GM18520 (cell line): ENCODE results near the gene NFIA.

Experiments
- ATAC-seq: cut with Tn5 transposase; IDR thresholded peaks from one replicate; pipeline ENCODE4 v1.9.1; 2021; ENCODE audit not compliant: unreplicated experiment

Gene NFIA

DNA sequence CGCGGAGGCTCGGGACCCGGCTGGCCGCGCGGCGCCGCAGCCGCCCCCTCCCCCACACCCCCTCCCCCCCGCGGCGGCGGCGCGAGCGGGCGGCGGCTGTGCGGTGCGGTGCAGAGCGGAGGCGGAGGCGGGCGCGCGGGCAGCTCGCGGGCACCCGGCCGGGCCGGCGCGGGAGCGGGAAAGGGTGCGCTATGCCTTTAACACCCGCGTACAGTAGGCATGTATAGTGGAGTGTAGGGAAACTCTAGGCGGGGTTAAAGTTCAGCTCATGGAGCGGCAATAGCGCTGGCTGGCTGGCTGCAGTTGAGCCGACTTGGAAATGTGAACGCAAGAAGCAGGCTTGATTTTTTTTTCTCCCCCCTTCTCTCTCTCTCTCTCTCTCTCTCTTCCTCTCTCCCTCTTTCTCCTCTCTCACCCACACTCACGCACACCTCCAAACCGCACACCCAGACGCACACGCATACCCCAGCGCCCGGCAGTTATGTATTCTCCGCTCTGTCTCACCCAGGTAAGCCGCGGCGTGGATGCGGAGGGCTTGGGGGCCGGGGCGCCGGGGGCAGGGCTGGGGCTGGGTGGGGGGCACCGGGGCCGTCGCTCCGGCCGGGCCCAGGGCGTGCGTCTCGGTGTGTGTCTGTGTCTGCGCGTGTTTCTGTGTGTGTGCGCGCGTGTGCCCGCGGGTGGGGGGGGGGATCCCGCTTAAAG, at the start of gene NFIA:
Gene NFIA, plus strand, starts transcription at position 251 of the 702 bp plus-strand sequence.
- ATAC-seq = no peak

DNA sequence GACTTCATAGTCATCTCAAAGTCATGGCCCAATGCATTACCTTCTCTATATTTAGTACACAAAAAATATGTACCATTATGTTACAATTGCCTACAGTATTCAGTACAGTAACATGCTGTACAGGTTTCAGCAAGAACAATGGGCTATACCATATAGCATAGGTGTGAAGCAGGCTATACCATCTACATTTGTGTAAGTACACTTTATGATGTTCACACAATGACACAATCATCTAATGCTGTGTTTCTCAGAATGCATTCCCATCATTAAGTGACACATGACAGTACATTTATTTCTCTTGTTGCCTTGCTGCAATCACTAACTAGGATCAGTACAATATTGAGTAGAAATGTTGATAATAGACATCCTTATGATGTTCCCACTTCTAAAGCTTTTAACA, 46.5 kb upstream of the NFIA start:
- no peak for ATAC-seq

DNA sequence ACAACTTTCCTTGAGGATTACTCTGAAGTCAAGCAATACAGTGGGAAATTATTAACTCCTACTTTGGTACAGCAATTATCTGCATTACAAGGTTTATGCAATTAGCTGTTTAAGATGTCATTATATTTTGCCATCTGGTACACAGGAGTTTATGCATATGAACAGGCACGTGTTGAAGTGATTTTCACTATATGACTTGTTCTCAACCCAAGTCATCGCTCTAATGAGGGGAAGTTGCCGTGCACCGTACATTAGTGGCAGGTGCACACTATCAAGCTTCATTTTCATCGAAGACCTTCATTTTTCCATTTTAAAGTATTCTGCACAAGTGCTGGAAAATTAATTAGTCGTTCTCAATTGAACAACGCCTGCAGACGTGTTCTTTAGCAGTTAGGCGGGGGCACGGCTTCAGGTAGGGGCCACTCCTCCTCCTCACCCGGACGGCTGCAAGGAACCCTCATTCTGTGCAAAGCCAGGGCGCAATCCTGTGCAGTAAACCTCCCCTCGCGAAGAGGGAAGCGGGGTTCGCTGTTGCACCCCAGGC, 39.8 kb upstream of the NFIA start:
- ATAC-seq = no peak

DNA sequence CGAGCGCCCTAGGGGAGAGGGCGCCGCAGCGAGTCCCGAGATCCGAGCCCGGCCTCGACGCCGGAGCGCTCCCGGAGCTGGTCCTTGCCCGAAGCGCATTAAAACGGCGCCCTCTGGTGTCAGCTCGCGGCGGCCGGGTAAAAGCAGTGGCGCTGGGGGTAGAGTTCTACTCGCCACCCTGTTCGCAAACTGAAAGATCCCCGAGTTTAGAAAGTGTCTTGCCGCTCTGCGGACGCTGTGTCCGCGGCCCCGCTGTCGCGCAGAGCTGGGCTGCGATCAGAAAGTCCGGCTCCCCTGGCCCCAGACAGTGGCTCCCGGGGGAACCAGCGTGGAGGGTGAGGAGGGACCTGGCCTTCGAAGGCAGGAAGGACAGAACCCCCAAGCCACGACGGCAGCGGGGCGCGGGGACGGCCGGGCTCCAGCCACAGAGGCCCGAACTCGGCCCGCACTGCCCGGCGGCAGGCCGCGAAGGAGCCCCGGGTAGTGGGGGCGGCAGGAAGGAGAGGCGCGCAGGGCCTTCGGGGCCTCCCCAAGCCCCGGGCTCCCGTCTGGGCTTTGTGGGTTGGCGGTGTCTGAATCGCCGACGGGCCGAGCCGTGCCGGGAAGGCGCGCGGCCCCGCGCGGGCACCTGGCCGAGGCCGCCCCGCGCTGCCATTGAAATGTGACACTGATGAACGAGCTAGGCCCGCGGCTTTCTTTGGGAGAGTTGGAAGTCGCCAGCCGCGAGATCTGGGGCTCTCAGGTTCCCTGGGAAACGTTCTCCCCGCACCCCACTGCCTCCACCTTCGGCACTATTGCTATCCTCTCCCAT, 39.1 kb upstream of the NFIA start:
- ATAC-seq = no peak

DNA sequence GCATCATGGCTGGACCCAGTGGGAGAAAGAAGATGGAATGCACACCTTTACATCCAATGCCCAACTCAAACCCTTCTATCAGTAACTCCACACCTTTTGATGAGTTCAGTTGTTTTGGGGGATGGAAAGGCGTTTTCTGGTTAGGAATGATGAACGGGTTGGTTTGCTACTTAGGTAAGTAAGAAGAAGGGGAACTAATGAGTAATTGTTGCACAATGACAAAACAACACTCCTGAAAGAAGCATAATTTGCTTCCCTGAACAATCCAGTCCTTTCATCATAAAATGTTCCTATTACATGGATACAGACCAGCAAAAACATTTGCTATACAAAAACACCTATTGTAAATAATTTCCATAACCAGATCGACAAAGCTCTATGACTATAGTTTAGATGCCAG, 35.9 kb upstream of the NFIA start:
- no peak for ATAC-seq

DNA sequence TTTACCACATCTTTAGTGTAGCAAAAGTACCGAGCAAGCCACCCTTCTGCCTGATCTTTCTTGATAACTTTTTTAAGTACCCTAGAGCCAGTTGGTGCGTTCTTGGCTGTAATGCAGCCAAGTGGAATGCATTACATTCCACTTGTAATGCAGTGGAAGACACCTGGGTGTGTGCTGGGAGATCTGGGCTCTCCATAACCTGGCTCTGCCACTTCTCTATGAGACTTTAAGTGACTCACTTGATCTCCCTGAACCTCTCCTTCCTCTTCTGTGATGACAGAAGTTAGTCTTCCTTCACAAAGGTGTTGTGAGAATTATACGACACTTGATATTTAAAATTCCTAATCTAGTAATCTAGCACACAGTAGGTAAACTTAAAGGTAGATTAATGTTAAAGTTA, 35.3 kb upstream of the NFIA start:
- ATAC-seq = no peak

DNA sequence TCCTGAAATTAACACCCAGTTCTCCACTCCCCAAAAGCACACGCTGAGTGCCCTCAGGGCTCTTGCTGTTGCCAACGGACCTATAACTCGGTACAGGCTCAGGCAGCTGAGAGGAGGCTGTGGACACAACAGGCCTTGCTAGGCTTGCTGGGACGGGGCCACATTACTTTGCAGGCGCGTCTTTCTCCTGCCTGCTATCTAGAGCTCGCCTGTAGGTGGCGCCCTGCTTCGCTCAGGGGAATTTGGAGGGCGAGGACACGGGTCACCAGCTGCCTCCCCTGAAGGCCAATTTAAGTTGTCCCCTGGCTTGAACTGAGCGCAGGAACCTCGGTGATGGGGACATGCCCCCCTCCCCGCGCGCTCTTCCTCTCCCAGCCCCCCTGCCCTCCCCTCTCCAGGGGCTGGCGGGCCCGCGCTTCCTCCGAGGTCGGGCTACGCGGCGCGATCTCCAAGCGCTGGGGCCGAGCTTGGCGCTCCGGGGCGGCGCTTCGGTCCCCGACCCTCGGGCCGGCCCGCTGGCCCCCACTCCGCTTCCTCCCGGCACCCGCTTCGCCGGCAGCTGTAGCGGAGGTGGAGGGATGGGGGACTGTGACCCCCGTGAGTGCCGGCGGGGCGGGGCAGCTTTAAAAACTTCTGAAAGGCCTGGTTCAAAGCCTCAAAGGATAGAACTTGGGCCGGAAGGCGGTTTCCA, 32.4 kb upstream of the NFIA start:
- ATAC-seq = no peak

DNA sequence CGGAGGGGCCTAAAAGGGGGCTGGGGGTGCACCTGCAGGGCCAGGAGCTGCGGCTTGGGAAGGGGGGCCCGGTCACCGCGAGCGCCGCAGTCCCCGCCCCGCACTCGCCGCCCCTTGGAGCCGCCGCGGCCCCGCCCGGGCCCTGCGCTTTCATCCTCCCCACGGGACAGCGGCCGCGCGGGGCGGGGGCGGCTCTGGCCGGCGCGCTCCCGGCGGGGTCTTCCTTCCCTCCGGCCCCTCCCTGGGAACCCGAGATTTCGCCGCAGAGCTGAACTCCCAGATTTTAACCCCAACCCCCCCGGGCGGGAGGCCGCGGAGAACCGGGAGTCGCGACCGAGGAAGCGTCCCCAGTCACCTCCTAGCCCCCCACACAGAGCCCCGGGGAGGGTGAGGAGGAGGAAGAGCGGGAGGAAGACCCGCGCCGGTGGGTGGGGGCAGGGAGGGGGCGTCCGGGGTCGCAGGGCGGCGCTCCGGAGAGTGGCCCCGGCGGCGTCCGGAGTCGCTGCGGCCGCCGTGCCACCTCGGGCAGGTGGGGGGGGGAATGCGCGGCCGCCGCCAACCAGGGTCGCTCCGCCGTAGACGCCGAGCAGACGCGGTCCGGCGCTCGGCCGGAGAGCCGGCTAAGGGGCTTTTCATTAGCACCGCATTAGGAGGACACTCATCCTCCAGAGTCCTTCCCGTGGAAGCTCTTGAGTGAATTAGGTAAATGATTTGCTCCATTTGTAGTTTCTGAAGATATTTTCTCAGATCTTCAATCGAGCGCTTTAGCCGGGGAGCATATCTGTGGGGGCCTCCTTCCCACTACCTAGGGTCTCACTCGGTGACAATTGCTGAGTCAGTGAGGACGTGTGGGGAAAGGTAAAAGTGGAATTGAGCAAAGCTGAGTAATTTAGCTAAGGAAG, 31.6 kb upstream of the NFIA start:
- ATAC-seq = no peak

DNA sequence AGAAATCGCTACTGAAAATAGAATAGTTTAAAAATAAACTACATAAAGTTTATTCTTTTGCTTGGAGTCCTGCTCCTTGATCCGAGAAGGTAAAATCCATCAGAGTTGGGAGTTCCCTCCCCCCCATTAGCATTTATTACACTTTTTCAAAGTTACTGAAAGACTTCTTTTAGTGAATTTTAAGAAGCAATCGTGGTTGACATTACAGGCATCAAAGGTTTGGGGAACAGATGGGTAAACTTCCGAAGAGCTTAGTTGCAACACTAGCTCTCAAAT, 31.0 kb upstream of the NFIA start:
- ATAC-seq = no peak

DNA sequence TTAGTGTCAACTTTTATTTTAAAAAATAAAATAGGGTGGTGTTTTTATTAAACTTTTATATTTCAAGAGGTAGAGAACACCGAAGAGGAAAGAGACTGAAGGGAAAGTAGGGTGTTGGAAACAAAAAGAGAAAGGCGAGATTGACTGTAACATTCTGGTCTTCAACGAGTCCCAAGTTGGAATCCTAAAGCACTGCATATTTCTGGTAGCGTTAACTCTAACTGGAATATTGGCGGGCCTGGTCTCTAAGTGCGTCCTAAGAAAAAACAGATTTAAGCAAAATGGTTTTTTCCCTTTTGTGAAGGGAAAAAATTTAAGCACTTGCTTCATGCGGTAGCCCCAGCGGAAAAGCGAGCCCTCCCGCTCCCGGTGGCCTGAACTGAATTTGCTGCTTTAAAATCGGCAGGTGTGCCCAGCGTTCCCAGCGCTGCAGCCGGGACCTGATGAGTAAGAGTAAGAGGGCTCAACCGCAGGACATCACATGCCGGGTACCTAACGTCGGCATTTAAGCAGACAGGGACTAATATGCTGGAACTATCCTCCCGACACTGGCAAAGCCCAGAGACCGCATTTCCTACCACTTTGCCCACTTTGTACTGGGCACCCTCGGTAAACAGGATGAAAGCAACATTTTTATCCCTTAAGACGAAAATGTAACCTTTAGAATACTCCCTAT, 30.5 kb upstream of the NFIA start:
- no peak for ATAC-seq

DNA sequence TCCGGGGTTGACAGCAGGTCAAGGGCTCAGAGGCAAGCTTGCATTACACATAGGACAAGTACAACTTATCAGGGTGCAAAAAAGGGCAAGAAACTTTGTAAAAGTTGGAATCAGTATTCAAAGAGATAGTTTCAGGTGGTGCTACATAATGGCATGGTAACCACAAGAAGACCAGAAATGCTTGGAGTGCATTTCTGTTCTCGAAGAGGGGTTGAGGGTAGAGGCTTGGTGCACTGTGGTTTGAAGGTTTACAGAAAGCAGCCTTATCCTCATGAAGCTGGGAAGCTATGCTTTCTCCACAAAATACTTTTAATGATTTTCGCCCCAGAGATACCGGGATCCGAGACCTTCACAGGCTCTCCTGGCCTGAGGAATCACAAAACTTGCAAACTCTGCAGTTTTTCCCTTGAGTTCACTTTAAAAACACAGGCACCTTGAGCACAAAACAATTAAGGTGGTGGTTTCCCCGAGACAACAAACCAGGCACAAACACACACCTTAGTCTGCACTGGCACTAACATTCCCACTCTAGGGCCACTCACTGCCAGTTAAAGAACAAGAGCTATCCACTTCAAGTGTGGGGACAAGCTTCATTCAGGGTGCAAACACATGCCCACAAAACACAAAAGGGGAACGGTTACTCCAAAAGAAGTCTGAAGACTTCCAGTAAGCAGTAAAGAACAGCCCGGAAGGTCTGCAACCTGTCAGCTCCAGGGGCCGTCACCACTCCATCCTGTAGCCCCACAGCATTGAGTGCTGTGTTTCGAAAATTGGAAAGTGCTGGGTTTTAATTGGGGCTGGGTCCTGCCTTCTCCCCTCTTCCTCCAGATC, 29.8 kb upstream of the NFIA start:
- ATAC-seq = no peak

DNA sequence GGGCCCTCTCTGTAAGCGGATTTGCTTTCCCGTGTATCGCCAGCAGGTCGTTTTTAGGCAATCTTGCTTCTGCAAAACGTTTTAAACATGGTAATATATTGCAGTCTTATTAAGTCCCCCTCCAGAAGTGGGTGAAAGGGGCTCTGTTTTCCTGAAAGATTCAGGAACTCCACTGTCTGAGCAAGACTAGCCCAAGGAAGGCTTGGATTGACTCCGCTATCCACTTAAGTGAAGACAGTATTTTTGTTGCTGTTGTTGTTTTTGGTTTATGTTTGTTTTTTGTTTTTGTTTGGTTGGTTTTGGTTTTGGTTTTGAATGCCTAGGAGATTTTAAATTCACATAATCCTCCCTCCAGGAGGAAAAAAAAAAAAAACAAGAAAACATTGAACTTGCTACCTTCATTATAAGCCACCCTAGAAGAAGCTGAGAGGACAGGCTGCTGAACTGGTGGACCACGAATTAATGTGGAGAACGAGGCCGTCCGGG, 29.1 kb upstream of the NFIA start:
- no peak for ATAC-seq

DNA sequence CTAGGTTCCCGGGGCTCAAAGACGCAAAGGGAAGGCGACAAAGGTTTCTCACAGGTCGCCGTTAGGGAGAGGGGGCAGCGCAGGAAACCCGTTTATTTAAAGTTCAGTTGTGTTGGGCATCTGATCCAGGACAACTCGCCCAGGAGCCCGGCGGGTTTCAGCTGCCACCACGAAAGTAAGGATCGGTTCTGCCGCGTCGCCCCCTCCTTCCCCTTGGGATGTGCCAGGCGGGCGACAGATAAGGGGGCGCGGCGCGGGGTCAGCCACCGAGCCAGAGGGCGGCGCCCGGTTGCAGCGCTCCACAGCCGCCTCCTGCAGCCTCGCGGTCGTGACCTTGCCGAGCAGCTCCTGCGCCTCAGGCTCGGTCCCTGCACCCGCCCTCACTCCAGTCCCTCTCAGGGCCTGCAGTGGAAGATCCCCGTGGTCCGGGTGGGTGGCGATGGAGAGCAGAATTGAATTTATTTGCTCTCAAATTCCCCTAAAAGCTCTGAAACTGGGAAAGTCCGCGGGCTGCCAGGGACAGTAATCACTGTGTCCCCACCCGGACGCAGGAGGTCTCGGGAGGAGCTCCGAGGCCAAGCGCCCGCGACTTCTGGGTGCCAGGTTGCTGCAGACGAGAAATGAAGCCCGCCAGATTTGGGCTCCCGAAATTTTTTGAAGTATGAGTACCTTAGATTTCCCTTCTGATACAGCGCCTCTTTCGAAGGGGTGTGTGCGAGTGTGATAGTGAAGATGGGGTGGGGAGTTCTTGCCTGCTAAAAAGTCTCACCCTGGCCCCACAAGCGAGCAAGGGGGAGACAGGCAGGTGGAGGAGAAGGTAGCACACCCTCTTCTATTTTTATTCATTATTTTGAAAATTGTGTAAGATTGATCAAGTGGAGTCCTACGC, 28.4 kb upstream of the NFIA start:
- ATAC-seq = no peak

DNA sequence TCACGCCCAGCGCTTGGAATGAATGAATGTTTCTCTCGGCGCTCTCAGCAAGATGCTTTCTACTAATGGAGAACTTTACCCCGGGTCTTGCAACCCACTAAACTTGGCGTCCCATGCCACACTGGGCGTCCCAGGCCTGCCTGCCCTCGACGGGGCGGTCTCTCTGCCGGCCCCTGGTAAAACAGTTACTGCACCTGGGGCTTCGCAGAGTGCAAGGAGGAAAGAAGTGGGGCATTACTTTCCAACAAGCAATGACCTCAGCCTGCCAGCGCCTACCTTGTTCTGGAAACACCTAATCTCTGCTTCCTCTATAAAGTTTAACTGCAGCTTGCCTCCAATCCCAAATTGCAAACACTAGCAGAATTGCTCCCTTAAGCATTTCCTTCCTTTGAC, 27.8 kb upstream of the NFIA start:
- ATAC-seq = no peak

DNA sequence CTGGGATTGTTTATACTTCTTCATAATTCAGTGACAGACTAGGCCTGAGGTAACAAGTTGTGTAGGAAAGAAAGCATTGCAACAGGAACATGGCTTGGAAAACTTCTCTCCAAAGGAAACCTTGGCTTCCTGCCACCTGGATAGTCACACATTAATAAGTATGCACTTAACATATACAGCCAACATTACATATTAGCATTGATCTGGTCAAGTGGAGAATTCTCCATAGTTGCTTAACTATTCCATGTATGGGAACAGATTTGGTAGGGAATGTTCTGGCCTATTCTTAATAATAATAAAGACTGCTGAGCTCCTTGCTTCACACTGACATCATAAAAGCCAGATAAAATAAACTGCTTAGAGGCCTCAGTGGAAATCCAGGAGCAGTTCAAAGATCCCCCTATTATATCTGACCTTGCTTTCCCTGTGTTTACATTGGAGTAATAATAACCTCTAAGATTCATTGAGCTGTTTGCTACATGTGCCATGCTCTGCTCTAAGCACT, 27.2 kb upstream of the NFIA start:
- ATAC-seq = no peak

DNA sequence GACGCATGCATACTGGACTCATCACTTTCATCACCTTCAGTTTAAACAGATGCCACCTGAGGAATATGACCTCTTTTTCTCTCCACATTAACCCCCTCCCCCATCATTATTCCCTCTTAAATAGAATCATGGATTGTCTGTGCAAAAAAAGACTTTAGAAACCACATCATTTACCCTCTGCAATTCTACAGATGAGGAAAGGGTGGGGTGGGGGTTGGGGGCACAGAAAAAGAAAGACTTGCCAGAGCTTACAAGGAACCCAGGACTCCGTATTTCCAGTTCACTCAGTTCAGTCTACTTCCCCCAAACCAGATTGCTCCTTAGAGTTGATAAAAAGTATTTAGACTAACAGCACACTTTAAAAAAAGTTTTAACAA, 26.2 kb upstream of the NFIA start:
- ATAC-seq = no peak

DNA sequence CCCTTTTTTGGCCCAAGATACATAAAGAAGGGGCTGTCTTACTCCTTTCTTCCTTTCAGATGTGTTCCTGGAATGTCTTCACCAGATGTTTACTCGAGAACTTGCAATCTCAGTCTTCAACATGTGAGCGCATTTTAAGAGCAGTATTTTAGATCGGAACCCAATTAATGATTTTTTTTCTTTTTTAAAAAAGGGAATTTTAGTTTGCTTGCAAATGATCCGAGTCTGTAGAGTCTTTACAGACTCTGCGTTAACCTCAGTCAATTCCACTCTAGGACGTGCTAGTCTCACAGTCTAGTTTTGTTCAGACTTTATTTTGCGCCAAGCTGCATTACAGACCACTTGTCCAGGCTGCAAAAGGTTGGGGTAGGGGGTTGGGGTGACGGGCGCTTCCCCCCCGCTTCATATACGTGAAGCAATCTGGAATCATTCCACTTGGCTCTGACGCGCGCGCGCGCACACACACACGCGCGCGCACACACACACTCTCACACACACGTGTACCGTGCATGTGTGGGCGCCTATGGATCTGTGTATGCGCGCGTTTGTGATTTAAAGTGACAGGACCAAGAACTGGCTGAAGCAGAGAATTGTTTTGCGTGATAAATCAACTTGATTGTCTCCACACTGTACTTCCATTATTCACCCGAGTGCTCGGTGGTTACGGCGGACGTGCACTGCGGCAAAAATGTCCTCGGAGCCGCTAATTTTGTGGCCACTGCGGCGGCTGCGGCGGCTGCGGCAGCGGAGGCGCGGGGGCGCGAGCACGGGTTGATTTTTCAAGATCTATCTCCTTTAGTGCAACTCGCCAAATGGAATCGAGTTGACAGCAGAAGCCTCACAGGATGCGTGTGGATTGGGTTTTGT, 25.6 kb upstream of the NFIA start:
- ATAC-seq = no peak
